NCI-H1436 (cell line): ENCODE results near the gene RWDD3.

Source experiments
- DNase-seq: peaks from one replicate; lab custom pipeline; 2025; lab: John Stamatoyannopoulos, UW

RWDD3 gene

DNA sequence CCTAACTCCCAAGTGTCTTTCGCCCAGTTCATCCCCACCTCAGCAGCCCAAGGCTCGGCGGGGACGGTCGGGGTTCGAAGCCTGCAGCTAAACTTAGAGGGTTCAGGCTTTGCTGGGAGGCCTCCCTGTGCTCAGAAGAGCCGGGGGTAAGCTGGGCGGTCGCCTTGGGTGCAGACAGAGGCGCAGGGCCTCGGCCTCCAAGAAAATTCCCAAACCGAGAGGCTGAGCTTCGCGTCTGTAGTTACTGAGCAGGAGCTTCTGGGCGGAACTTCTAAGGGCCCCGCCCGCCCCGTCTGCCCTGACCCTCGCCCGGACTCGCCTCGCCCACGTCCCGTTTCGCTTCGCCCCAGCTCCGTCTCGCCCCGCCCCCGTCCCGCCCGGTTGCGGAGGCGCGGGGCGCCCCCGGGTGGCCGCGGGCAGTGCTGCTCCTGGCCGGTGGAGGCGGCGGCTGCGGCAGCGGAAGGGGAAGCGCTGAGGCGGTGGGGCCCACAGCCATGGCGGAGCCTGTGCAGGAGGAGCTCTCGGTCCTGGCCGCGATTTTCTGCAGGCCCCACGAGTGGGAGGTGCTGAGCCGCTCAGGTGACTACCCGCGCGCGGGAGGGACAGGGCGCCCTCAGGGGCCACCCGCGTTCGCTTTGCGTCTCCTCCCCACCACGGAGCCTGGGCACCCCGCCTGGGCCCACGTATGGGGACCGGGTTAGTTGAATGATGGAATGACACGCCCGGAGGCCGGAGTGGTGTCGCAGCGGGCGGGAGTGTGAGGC lies at the start of gene RWDD3:
Gene RWDD3, plus strand, starts transcription at position 474 of the 764 bp plus-strand sequence. Its CDS starts 21 bp downstream, at position 495.
- peak; percentile 80 for DNase-seq

DNA sequence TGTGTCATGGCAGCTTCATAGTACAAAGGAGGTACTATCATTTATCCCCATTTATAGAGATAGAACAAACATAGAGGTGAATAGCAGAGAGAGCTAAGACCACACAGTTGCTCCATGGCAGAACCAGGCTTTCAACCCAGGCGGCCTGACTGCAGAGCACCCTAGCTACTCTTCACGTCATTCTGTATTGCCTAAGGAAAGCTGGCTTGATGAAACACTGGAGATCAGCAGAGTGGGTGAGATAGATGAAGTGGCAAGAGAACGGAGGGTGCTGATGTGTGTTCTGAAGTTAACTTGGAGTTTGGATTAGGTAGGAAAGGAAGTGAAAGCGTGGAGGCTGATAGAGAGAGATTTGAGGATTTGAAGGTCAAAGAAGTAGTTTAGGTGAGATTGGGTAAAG lies 47.9 kb upstream of the RWDD3 start:
- no peak for DNase-seq

GRCh38 chr1:95193591-95193990 lies 40.4 kb upstream of the RWDD3 start:
- DNase-seq, result no peak

DNA sequence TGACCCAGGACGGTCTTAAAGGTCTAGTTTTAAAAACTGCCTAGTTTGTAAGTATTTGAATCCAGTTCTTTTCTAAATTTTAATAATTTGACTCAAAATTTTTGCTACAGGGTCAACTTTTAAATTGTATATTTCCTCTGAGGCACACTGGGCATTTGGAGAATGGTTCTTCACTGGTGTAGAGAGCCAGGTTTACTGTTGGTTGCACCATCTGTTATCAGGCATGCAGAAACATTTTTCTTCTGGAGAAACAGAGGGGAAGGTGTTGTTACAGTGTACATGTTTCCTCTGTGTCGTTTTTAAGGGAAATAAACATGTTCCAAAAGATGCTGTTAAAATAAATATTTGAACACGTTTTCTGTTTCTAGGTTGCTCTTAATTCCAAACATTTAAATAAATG lies 39.0 kb upstream of the RWDD3 start:
- no peak for DNase-seq

GRCh38 chr1:95196017-95196416 lies 38.0 kb upstream of the RWDD3 start:
- DNase-seq, result no peak

DNA sequence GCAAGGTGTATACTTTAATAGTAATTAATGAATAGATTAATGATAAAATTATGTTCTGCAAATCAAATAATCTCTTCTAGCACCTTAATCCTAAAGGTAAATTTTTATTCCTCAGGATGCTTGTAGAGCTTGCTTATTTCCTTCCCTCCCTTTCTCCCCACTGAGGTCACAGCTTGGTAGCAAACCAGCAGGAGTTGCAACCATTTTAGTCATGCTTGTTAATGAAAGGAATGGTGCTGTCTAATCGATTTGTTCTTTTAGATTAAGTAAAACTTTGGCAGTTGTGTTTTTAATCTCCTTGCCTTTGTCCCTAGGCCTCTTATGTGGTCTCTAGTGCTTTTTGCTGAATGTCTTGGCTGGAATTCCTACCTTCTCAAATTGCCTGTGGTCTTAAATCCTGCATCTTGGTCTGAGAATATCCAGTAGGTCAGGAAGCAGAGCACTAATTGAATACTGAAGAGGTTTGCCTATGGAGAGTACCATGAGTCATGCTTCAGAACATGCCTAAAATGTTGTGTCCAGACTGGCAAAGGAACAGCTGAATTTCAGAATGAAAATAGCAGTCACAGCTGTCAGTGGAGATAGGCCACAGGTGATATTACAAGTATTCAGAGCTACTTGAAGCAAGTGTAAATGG lies 36.3 kb upstream of the RWDD3 start:
- DNase-seq, result no peak

DNA sequence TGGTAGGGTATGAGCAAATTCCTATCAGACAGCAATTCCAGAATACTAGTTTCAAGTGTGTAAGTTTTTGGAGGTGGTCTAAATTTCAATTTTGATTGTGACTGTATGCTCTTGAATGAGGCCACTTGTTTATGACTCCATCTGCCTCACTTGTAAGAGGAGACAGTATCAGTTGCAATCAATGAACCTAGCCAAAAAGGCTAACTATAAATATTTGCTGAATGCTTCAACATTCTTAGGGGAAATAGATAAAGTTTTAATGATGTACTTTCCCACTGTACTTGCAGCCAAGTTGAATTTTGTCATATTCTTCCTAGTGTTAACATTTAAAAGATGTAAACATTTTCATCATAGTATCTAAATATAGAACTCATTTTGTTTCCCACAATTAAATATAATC lies 32.1 kb upstream of the RWDD3 start:
- no peak for DNase-seq

GRCh38 chr1:95203908-95204437 lies 30.0 kb upstream of the RWDD3 start:
- no peak for DNase-seq

- DNase-seq, result no peak
These were observed 27.5 kb upstream of the RWDD3 start for GRCh38 chr1:95206514-95206913.

DNA sequence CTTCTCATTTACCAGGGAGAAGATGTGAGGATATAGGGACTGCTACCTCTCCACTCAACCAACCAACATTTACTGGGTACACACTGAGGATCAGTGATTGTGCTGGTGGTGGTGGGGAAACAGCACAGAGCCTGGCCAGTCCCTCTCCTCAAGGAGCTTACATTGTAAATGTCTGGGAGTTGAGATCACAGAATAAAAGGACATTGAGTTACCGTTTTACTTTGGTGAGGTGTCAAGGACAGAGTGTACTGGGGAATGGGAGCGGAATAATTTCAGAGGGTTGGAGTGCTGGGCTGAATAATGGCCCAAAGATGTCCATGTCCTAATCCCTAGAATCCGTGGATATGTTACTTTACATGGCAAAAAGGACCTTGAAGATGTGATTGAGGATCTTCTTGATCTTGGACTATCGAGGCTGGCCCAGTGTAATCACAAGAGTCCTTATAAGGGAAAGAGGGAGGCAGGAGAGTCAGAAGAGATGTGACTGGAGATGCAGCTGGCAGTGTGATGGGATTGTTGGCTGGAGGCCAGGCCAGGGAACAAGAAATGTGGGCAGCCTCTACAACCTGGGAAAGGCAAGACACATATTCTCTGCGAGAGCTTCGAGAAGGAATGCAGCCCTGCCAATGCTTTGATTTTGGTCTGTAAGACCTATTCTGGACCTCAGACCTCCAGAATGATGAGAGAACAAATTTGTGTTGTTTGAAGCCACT lies 26.6 kb upstream of the RWDD3 start:
- DNase-seq, result no peak

DNA sequence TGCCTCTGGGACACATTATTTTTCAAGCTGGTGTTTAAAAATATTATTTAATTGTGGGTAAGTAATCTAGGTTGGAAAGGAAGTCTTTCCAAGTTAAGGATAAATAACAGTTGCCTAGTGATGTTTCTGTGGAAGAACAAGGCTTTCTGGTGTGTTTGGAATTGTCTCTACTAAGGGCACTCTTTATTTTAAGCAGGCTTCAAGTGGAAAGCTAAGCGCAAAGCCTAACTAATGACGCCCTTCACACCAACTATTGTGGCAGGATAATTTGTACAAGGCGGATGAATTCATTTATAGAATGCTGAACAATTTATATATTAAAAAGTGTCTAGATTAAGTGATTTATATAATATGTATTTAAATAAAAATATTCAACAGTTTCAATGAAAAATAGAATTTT lies 25.1 kb upstream of the RWDD3 start:
- DNase-seq, result no peak

GRCh38 chr1:95209291-95209690 lies 24.7 kb upstream of the RWDD3 start:
- no peak for DNase-seq

GRCh38 chr1:95216292-95216990 lies 17.6 kb upstream of the RWDD3 start:
- no peak for DNase-seq

DNA sequence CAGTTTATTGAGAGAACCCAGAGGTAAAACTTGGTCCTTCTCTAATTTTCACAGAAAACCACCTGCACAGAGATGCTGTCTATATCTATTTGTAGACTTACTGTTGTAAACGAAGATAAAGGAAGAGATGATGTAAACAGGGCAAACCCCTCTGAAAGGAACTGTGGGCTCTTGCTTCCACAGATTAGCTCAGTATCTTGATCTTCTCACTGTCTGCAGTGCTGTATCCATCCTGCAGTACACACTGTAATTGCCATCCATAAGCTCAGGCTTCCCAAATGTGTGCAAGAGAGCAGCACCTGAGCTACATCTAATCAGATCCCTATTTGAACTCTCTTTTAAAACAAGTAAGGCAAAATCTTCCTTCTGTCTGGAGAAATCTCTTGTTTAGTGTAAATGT lies 16.6 kb upstream of the RWDD3 start:
- DNase-seq, result no peak

- no peak for DNase-seq
These were observed 14.6 kb upstream of the RWDD3 start for GRCh38 chr1:95219407-95219806.

DNA sequence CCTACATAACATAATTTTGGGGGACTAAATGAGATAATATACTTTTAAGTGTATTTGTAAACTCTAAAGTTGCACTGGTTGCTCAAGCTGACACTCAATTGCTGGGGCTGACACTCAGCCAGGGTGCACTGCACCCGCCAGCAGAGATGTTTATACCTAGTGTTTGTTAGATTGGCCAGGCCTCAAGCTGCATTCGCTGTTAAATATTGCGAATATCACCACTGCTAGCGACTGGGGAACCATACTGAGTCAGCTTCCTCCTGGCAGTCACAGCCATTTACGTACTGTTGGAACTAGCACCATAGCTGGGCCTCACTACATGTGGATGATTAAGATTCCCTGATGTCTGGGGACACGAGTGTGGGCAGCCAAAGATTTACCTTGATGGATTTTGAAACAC lies 12.7 kb upstream of the RWDD3 start:
- DNase-seq, result no peak

- no peak for DNase-seq
These were observed 11.4 kb upstream of the RWDD3 start for GRCh38 chr1:95222629-95223028.

- DNase-seq, result no peak
These were observed 10.9 kb upstream of the RWDD3 start for GRCh38 chr1:95223110-95223509.

DNA sequence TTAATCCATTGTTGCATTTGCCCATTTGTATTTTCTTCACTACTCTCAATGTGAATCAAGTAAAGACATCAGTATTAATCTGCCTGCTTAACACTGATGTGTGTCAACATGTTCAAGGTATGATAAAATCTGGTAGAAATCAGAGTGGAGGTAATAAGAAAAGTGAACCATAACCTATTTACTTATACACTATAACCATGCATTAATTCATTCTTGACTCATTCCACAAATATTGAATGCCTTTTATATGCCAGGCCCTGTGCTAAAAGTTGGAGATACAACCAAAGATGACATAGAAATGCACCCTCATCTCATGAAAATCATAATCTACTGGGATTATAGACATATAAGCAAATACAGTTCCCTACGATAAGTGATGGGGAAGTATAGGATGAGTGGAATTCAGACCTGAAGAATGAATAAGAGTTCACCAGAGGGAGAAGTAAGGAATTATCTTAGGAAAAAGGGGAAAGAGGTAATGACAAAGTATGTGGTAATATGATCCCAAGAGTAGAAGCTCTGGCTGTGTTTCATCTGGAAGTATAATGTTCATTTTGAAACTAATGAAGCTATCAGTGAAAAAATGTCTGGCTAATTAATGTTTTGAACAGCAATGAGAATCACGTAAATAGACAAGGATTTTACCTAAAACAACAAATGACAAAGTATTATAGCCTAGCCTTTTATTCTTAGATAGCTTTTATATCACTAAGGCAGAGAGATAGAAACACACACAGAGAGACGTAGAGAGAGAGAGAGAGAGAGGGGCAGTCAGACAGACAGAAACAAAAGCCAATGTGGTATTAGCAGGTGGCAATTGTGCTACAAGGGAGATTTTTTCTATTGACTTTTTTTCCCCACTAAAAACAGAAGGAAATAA lies 7.0 kb upstream of the RWDD3 start:
- no peak for DNase-seq

DNA sequence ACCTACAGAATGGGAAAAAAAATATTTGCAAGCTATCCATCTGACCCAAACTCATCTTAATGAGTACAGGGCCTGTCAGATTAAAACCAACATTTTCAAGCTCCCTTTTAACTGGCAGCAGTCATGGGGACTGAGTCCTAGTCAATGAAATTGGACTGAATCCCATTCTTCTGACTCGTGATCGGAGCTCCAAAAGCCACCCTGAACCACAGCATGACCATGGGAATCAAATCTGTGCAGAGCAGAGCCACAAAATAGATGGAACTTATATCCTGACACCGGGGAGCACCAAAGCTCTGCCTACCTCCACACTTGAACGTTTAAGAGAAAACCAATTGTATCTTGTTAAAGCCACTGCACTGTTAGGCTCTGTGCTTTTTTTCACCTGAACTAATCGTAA lies 5.0 kb upstream of the RWDD3 start:
- no peak for DNase-seq

- no peak for DNase-seq
These were observed 4.3 kb upstream of the RWDD3 start for GRCh38 chr1:95229706-95230105.
